ENCODE data around the gene AATK. TPM values are rescaled to one million over a fixed set of nuclear protein-coding genes. Genes with fewer than 3 reads are reported as not detected.

AATK gene
- total RNA-seq, 1 experiment from 2014 or later: 4.4 TPM

DNA sequence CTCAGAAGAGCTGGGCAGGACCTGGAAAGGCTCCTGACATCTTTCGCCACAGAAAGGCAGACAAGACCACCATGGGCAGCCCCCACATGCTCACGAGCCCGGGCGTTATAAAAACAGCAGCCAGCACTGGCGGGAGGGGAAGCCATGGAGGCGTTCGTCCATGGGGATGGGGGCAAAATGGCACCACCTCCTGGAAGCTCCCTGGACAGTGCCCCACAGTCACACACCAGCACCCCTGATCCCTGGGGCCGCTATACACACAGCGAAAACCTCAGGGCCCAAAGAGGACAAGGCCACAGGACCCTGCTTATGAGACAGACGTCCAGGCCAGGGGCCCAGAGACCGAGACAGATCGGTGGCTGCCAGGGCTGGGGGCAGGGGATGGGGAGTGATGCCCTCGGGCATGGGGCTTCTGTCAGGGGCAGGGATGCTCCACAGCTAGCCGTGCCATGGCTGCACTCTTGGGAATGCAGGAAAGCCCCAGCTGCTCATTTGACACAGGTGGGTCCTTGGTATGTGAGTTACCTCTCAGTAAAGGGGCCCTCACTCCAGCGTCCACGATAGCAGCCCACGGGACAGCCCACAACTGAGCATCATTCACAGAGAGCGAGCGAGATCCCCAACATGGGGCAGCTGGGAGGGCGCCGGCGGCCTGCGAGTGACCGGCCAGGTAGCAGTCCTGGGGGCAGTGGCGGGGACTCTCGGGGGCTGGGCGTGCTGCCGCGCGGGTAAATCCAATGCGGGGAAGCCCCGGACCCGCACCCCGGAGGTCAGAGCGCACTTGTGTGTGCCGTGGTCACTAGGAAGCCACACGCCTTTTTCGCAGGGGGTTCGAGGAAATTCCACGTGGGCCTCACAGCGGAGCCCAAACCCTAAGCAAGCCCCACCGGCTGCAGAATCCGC is 7.1 kb downstream of the AATK start:
- RAD21 ChIA-PET (ENCODE audit: low non-redundant PET in 1 of 2, low total read pairs in 2 of 2, uncharacterized antibody in 2 of 2, unreplicated experiment in 2 of 2): interaction anchor here in 1 of 2 experiments (0.5 kb wide), 1 partner anchor 80 kb away, joined by 3 read pairs; the partner anchor contains the start of genes NDUFAF8 and TEPSIN
- no peaks in the 10 kb centered on the region for H4K20me1 ChIP-seq (ENCODE audit: insufficient read depth)

More for the DNA sequence above, 7.1 kb downstream of the AATK start:
- intact Hi-C loops (cut with micrococcal nuclease): no loop called here
- Histone ChIP-seq H3K27ac (ENCODE audit: low read depth, low read length) (no peak overlapping the region; the same call in 1 of the 2 replicates), H3K4me1 (ENCODE audit: control insufficient read depth in 1 of 2, insufficient read depth in 2 of 2, low read length in 2 of 2) (peaks cover 0 to 5% of the 10 kb centered on the region in 2 experiments; a peak in 1 of 4 replicates), H3K27me3 (ENCODE audit: insufficient read depth, low read length) (no peaks in the 10 kb centered on the region), H3K9ac (ENCODE audit: low read length) (no peak overlapping the region), H2AFZ (ENCODE audit: low read depth, low read length, poor library complexity, severe bottlenecking) (no peak overlapping the region), H3K4me2 (ENCODE audit: low read length) (no peak overlapping the region), H3K9me2 (ENCODE audit: insufficient read depth) (no peaks in the 10 kb centered on the region), H3K9me3 (ENCODE audit: control insufficient read depth in 1 of 2, insufficient read depth in 1 of 2, low read depth in 1 of 2, low read length in 2 of 2) (no peaks in the 10 kb centered on the region), H3K79me2 (ENCODE audit: insufficient read depth, low read length) (no peaks in the 10 kb centered on the region), H3K36me3 (ENCODE audit: control insufficient read depth in 1 of 2, insufficient read depth in 2 of 2, low read length in 2 of 2) (no peaks in the 10 kb centered on the region), H3K4me3 (replicated peaks in 1 of 2; ENCODE audit: low read depth in 1 of 2, low read length in 2 of 2) (no peak overlapping the region)
- CTCF ChIA-PET: no interaction called here
- no peak for ATAC-seq
- no peak for DNase-seq (ENCODE audit: low read depth, low spot score)
- POLR2A ChIA-PET: no interaction called here
- TF ChIP-seq, protein P1, sequence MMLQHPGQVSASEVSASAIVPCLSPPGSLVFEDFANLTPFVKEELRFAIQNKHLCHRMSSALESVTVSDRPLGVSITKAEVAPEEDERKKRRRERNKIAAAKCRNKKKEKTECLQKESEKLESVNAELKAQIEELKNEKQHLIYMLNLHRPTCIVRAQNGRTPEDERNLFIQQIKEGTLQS (IDR thresholded peaks at IDR 0.05): no peak
- no peak for TF ChIP-seq REST (IDR thresholded peaks at IDR 0.05; ENCODE audit: low read depth)
- no peak for TF ChIP-seq POLR2A (IDR thresholded peaks at IDR 0.05; ENCODE audit: borderline replicate concordance, extremely low read depth, insufficient read depth, insufficient read length)
- TF ChIP-seq SP1 (IDR thresholded peaks at IDR 0.05; ENCODE audit: low read depth): no peak
- TF ChIP-seq SRF (IDR thresholded peaks at IDR 0.05; ENCODE audit: low read depth): no peak
- no peak for TF ChIP-seq EZH2 (IDR thresholded peaks at IDR 0.05)
- no peak for TF ChIP-seq EZH2phosphoT487 (IDR thresholded peaks at IDR 0.05; ENCODE audit: borderline replicate concordance)
- TF ChIP-seq, protein P2, sequence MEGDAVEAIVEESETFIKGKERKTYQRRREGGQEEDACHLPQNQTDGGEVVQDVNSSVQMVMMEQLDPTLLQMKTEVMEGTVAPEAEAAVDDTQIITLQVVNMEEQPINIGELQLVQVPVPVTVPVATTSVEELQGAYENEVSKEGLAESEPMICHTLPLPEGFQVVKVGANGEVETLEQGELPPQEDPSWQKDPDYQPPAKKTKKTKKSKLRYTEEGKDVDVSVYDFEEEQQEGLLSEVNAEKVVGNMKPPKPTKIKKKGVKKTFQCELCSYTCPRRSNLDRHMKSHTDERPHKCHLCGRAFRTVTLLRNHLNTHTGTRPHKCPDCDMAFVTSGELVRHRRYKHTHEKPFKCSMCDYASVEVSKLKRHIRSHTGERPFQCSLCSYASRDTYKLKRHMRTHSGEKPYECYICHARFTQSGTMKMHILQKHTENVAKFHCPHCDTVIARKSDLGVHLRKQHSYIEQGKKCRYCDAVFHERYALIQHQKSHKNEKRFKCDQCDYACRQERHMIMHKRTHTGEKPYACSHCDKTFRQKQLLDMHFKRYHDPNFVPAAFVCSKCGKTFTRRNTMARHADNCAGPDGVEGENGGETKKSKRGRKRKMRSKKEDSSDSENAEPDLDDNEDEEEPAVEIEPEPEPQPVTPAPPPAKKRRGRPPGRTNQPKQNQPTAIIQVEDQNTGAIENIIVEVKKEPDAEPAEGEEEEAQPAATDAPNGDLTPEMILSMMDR (IDR thresholded peaks at IDR 0.05 in 2 of 3, conservative IDR thresholded peaks at IDR 0.05 in 1 of 3; ENCODE audit: borderline replicate concordance in 1 of 3, insufficient read depth in 1 of 3, low read depth in 2 of 3, low read length in 2 of 3): no peak
- TF ChIP-seq FOSL1 (IDR thresholded peaks at IDR 0.05; ENCODE audit: low read depth): no peak
- TF ChIP-seq TCF7L2 (IDR thresholded peaks at IDR 0.05; ENCODE audit: borderline replicate concordance, extremely low read depth, insufficient read depth, insufficient read length): no peak
- TF ChIP-seq CEBPB (IDR thresholded peaks at IDR 0.05; ENCODE audit: low read depth): no peak
- TF ChIP-seq CBX3 (IDR thresholded peaks at IDR 0.05; ENCODE audit: low read depth): no peak
- no peak for TF ChIP-seq RAD21 (IDR thresholded peaks at IDR 0.05; ENCODE audit: low read depth)
- no peak for TF ChIP-seq YY1 (IDR thresholded peaks at IDR 0.05; ENCODE audit: extremely low read depth, insufficient replicate concordance, low read depth, low read length)
- no peak for TF ChIP-seq ZFX (IDR thresholded peaks at IDR 0.05)
- no peak for TF ChIP-seq SIN3A (IDR thresholded peaks at IDR 0.05; ENCODE audit: low read depth)
- BruUV-seq (replicated peaks): no TSS peak

Measured in HCT116 (cell line).